PC-9 (cell line): ENCODE measurements around the gene RGS6. TPM values are rescaled to one million over a fixed set of nuclear protein-coding genes. Genes with fewer than 3 reads are reported as not detected.

Experiments used
- BruUV-seq: library from RNA; stranded (reverse); fragments of 400-500 nt; replicated peaks from 2 replicates; lab custom pipeline; 2021; lab: Mats Ljungman, UMichigan
- CTCF ChIA-PET: fragments of 300-600 bp; sonication (Branson Sonifier 250); formaldehyde crosslinking; loops from one replicate; lab custom pipeline; 2022; ENCODE audit warnings: antibody characterized with exemption; lab: Charles Lee
- POLR2A ChIA-PET: fragments of 300-600 bp; sonication (Branson Sonifier 250); formaldehyde crosslinking; loops from one replicate; lab custom pipeline; 2022; ENCODE audit warnings: antibody characterized with exemption; ENCODE audit not compliant: unreplicated experiment; lab: Charles Lee
- DNase-seq, 2 experiments: peaks; one replicate each; pipeline versions ENCODE4 v3.0.0 to v3.0.0-alpha.2; 2015 to 2022; ENCODE audit warnings: mixed read lengths in 1 of 2
- H2AFZ ChIP-seq: fragments of 200-600 bp; sonication (generic); 2 replicates; pipeline ENCODE4 v1.8.1; 2017; ENCODE audit warnings: antibody characterized with exemption
- H3F3A ChIP-seq: fragments of 200-600 bp; sonication (generic); 2 replicates; pipeline ENCODE4 v1.8.1; 2017; ENCODE audit warnings: antibody characterized with exemption, mild to moderate bottlenecking, low read depth; ENCODE audit not compliant: insufficient read depth
- H3K27ac ChIP-seq: fragments of 200-600 bp; sonication (generic); 2 replicates; pipeline ENCODE4 v1.6.1; 2016; ENCODE audit warnings: mixed run types
- H3K27me3 ChIP-seq: fragments of 200-600 bp; sonication (generic); 2 replicates; pipeline ENCODE4 v1.6.1; 2016; ENCODE audit warnings: low read depth, mixed run types; ENCODE audit not compliant: insufficient read depth
- H3K36me3 ChIP-seq: fragments of 200-600 bp; sonication (generic); 2 replicates; pipeline ENCODE4 v1.6.1; 2016; ENCODE audit warnings: low read depth, mixed run types
- H3K4me1 ChIP-seq: fragments of 200-600 bp; sonication (generic); replicated peaks from 2 replicates; pipeline ENCODE4 v1.6.1; 2016; ENCODE audit warnings: mixed run types; ENCODE audit not compliant: insufficient read depth
- H3K4me2 ChIP-seq: fragments of 200-600 bp; sonication (generic); 2 replicates; pipeline ENCODE4 v1.6.1; 2017; ENCODE audit warnings: mixed run types
- H3K4me3 ChIP-seq: fragments of 200-600 bp; sonication (generic); 2 replicates; pipeline ENCODE4 v1.6.1; 2016; ENCODE audit warnings: mixed run types
- H3K79me2 ChIP-seq: fragments of 200-600 bp; sonication (generic); 2 replicates; pipeline ENCODE4 v1.6.1; 2017; ENCODE audit warnings: low read depth, mixed run types
- H3K9me2 ChIP-seq: fragments of 200-600 bp; sonication (generic); 2 replicates; pipeline ENCODE4 v1.8.1; 2017; ENCODE audit warnings: mild to moderate bottlenecking; ENCODE audit not compliant: insufficient read depth
- H3K9me3 ChIP-seq: fragments of 200-600 bp; sonication (generic); 2 replicates; pipeline ENCODE4 v1.8.1; 2016; ENCODE audit warnings: low read depth; ENCODE audit not compliant: insufficient read depth
- H4K20me1 ChIP-seq: fragments of 200-600 bp; sonication (generic); 2 replicates; pipeline ENCODE4 v1.8.1; 2017; ENCODE audit not compliant: insufficient read depth
- CTCF ChIP-seq: fragments of 200-600 bp; sonication (generic); conservative IDR thresholded peaks from 2 replicates; pipeline ENCODE4 v1.6.1; 2017; ENCODE audit warnings: mixed run types, antibody characterized with exemption, mild to moderate bottlenecking, moderate library complexity
- EZH2 ChIP-seq: fragments of 200-600 bp; sonication (generic); IDR thresholded peaks from 2 replicates; pipeline ENCODE4 v1.8.0; 2017; ENCODE audit warnings: antibody characterized with exemption, low read depth
- intact Hi-C: fragments of 100-400 bp; cut with micrococcal nuclease; formaldehyde crosslinking; loops from one replicate; pipeline ENCODE4 v1.10.0; 2022; ENCODE audit not compliant: unreplicated experiment
- total RNA-seq: library from RNA; stranded (reverse); gene quantifications from 2 replicates; pipeline ENCODE4 v1.2.3, GENCODE V29; 2021

The RGS6 gene
- total RNA-seq, 1 experiment from 2014 or later: not detected

DNA sequence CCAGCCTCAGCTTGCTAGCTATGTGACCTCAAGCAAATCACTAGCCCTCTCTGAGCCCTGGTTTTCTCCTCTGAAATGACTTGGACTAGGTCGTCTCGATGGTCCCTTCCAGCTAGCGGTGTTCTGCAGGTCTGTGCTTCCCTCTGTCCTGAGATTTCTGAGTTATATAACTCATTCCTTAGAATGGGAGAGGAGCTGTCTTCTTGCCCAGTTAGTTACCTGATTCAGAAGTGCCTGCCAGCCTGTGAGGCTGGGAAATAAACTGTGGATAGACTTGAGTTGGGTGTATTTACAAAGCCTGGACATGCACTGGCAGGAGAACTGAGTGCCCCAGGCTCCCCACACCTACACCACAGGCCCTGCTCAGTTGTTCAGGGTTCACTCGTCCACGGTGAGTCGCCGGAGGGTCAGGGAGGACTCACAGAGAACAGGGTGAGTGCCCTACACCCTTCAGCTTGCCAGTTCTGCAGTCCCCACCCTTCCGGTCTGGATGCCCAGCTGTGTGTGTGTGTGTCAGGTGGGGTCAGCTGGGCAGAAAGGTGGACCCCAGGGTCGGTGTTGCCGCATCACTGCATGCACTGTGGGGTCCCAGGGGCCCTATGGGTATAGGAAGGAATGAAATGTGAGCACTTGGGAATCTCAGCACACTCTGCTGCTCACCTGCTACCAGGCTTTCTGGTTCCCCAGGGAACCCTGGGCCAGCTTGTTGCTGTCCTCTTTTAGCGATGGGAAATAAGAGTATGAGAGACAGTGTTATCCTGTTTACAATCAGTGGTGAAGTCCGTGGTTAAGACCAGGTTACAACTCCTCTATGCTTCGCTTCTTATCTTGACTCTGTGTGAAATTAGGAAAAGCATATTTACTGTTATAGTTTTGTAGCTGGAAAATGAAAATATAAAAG, 613.4 kb downstream of the RGS6 start:
- Histone ChIP-seq H3K27me3 (peaks cover 94% of the 10 kb centered on the region), H3K36me3 (no peaks in the 10 kb centered on the region), H3K9me2 (no peaks in the 10 kb centered on the region), H3K4me2 (no peak overlapping the region), H4K20me1 (no peaks in the 10 kb centered on the region), H3F3A (no peaks in the 10 kb centered on the region), H3K4me1 (no peaks in the 10 kb centered on the region), H3K27ac (no peak overlapping the region), H3K9me3 (no peaks in the 10 kb centered on the region), H3K4me3 (no peak overlapping the region), H2AFZ (no peak overlapping the region), H3K79me2 (no peaks in the 10 kb centered on the region)
- no TSS peak for BruUV-seq
- intact Hi-C loops: no loop called here
- ChIA-PET CTCF (no interaction called here), POLR2A (no interaction called here)
- TF ChIP-seq CTCF (no peak), EZH2 (no peak)
- DNase-seq: no peak

DNA sequence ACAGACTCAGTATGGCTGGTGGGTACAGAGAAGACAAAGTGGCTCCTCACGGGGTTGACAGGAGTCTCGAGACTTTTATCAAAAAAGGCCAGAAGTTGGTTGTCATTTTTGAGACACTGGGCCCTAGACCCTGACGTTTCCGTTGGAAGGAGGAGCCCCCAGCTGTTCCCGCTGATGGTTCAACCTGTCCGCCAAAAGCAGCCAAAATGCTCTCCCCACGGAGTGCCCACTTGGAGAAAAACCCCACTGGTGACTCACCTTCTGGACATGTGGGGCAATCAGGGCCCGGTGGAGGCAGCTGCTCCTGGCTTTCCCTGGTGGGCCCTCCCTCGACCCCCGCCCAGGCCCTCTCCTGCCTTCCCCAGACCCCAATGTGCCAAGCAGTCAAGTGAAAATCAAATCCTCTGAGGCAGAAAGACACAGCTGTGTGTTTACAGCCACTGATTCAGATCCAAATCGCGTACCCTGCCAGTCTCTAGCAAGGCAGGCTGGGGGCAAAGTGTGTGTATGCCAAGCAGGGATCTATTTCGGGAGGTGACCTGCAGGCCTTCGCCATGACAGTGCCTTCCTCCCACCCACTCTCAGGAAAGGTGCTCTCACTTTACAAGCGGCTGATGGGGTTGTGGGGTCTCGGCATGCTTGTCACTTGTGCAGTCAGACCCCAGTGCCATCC, 614.3 kb downstream of the RGS6 start:
- H2AFZ ChIP-seq: no peak overlapping the region
- no peaks in the 10 kb centered on the region for H3K79me2 ChIP-seq
- POLR2A ChIA-PET: no interaction called here
- H3K4me3 ChIP-seq: no peak overlapping the region
- no peaks in the 10 kb centered on the region for H3K9me2 ChIP-seq
- BruUV-seq: no TSS peak
- intact Hi-C loops: no loop called here
- DNase-seq: no peak
- H3K36me3 ChIP-seq: no peaks in the 10 kb centered on the region
- peaks cover 91% of the 10 kb centered on the region for H3K27me3 ChIP-seq
- H3K4me2 ChIP-seq: no peak overlapping the region
- no peak for TF ChIP-seq EZH2
- no peak for TF ChIP-seq CTCF
- CTCF ChIA-PET: no interaction called here
- H4K20me1 ChIP-seq: no peaks in the 10 kb centered on the region
- H3K27ac ChIP-seq: no peak overlapping the region
- no peaks in the 10 kb centered on the region for H3K9me3 ChIP-seq
- no peaks in the 10 kb centered on the region for H3K4me1 ChIP-seq
- no peaks in the 10 kb centered on the region for H3F3A ChIP-seq

DNA sequence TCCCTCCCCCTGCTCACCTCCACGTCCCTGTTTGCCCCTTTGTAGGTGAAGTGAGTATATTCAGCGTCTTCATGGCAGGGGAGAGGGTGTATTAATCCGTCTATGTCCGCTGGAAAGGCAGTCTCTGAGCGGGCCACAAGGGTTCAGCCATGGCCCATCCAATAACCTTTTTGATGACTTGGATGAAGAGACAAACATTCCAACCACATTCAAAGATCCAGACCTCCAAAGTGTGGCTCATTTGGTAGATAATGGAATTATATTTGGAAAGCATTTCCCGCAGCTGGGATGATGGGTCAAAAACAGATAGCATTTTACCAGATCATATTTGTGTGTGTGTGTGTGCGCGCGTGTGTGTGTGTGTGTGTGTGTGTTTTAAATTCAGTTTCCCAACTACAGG, 615.8 kb downstream of the RGS6 start:
- no TSS peak for BruUV-seq
- no peak overlapping the region for H3K27ac ChIP-seq
- no peak for DNase-seq
- H3K9me2 ChIP-seq: no peaks in the 10 kb centered on the region
- H3K9me3 ChIP-seq: no peaks in the 10 kb centered on the region
- H3K36me3 ChIP-seq: no peaks in the 10 kb centered on the region
- POLR2A ChIA-PET: no interaction called here
- H3K4me1 ChIP-seq: no peaks in the 10 kb centered on the region
- no peaks in the 10 kb centered on the region for H4K20me1 ChIP-seq
- H3K27me3 ChIP-seq: peaks cover 93% of the 10 kb centered on the region
- no peak overlapping the region for H2AFZ ChIP-seq
- CTCF ChIA-PET: no interaction called here
- H3K4me2 ChIP-seq: no peak overlapping the region
- no peaks in the 10 kb centered on the region for H3K79me2 ChIP-seq
- intact Hi-C loops: no loop called here
- no peaks in the 10 kb centered on the region for H3F3A ChIP-seq
- no peak for TF ChIP-seq CTCF
- TF ChIP-seq EZH2: no peak
- H3K4me3 ChIP-seq: no peak overlapping the region
